Measurements from ENCODE around the gene RD3L. TPM values are rescaled to one million over a fixed set of nuclear protein-coding genes. Genes with fewer than 3 reads are reported as not detected.

Gene RD3L
- total RNA-seq, 1 donor from 2014 or later, result not detected

- TF ChIP-seq CTCF (IDR thresholded peaks at IDR 0.05), result no peak
- TF ChIP-seq POLR2A (IDR thresholded peaks at IDR 0.05), result no peak
- no peak for TF ChIP-seq POLR2AphosphoS5 (IDR thresholded peaks at IDR 0.05; ENCODE audit: insufficient read depth in 1 of 2, low read depth in 1 of 2)
- Histone ChIP-seq H3K27me3 (no peaks in the 10 kb centered on the region), H3K4me1 (peaks cover 4% of the 10 kb centered on the region), H3K9me3 (no peaks in the 10 kb centered on the region), H3K36me3 (no peaks in the 10 kb centered on the region), H3K4me3 (no peak overlapping the region), H3K27ac (no peak overlapping the region)
- intact Hi-C loops (cut with DNase I), result loop anchor here (10.0 kb wide), 1 partner anchor 87 kb away; no protein-coding TSS in a partner anchor
- no peak for DNase-seq (ENCODE audit: extremely low spot score in 2 of 2)
Measured at GRCh38 chr14:103892247-103892646, 50.1 kb downstream of the RD3L start.

- Histone ChIP-seq H3K9me3 (no peaks in the 10 kb centered on the region), H3K4me1 (peaks cover 4% of the 10 kb centered on the region), H3K4me3 (no peak overlapping the region), H3K27me3 (no peaks in the 10 kb centered on the region), H3K27ac (no peak overlapping the region), H3K36me3 (no peaks in the 10 kb centered on the region)
- DNase-seq (ENCODE audit: extremely low spot score in 2 of 2), result no peak
- TF ChIP-seq POLR2A (IDR thresholded peaks at IDR 0.05), result no peak
- TF ChIP-seq CTCF (IDR thresholded peaks at IDR 0.05), result no peak
- no peak for TF ChIP-seq POLR2AphosphoS5 (IDR thresholded peaks at IDR 0.05; ENCODE audit: insufficient read depth in 1 of 2, low read depth in 1 of 2)
- intact Hi-C loops (cut with DNase I), result loop anchor here (10.0 kb wide), 1 partner anchor 87 kb away; no protein-coding TSS in a partner anchor
Measured at GRCh38 chr14:103891667-103892215, 50.6 kb downstream of the RD3L start.

- H3K4me1 ChIP-seq, result peaks cover 4% of the 10 kb centered on the region
- no peak overlapping the region for H3K27ac ChIP-seq
- intact Hi-C loops (cut with DNase I), result loop anchor here (10.0 kb wide), 1 partner anchor 86 kb away; no protein-coding TSS in a partner anchor
Measured at GRCh38 chr14:103890821-103891666, 51.3 kb downstream of the RD3L start.

More at GRCh38 chr14:103890821-103891666, 51.3 kb downstream of the RD3L start:
- TF ChIP-seq CTCF (IDR thresholded peaks at IDR 0.05) (no peak), POLR2A (IDR thresholded peaks at IDR 0.05) (no peak), POLR2AphosphoS5 (IDR thresholded peaks at IDR 0.05; ENCODE audit: insufficient read depth in 1 of 2, low read depth in 1 of 2) (no peak)
- Histone ChIP-seq H3K36me3 (no peaks in the 10 kb centered on the region), H3K27me3 (no peaks in the 10 kb centered on the region), H3K9me3 (no peaks in the 10 kb centered on the region), H3K4me3 (no peak overlapping the region)
- DNase-seq (ENCODE audit: extremely low spot score in 2 of 2), result no peak

Other genes with a start within 250 kb of the RD3L start
- 6.9 TPM for gene XRCC3, start 227.1 kb downstream of the RD3L start, total RNA-seq
- gene ZFYVE21, start 226.7 kb downstream of the RD3L start, total RNA-seq, result 172 TPM
- 34.1 TPM for gene PPP1R13B, start 95.0 kb downstream of the RD3L start, total RNA-seq
- gene TDRD9, start 14.1 kb downstream of the RD3L start, total RNA-seq, result 0.74 TPM
- gene ASPG, start 143.2 kb upstream of the RD3L start, total RNA-seq, result 3.7 TPM
- 2.7 TPM for gene KIF26A, start 196.1 kb upstream of the RD3L start, total RNA-seq

All from vagina (tissue), 2 donors.